WTC11 (cell line): ENCODE measurements around the gene SORCS2.

Source experiments
- JUN ChIP-seq: sonication (generic); formaldehyde crosslinking; IDR thresholded peaks from 2 replicates; pipeline ENCODE4 v1.8.0; 2023; ENCODE audit warnings: mild to moderate bottlenecking, missing genetic modification reagents
- MAX ChIP-seq: sonication (generic); formaldehyde crosslinking; IDR thresholded peaks from 2 replicates; pipeline ENCODE4 v1.8.0; 2022; ENCODE audit warnings: mild to moderate bottlenecking, missing genetic modification reagents
- MYBL2 ChIP-seq: sonication (generic); formaldehyde crosslinking; IDR thresholded peaks from 2 replicates; pipeline ENCODE4 v1.8.1; 2023; ENCODE audit warnings: mild to moderate bottlenecking, moderate library complexity, missing genetic modification reagents
- TF ChIP-seq, protein P1 (sequence below): fragments of 200-600 bp; IDR thresholded peaks from 2 replicates; pipeline ENCODE4 v1.8.0; 2022; ENCODE audit warnings: antibody characterized with exemption
- TF ChIP-seq, protein P2 (sequence below): sonication (generic); formaldehyde crosslinking; IDR thresholded peaks from 2 replicates; pipeline ENCODE4 v1.8.0; 2022; ENCODE audit warnings: missing genetic modification reagents

- TF ChIP-seq, protein P1, sequence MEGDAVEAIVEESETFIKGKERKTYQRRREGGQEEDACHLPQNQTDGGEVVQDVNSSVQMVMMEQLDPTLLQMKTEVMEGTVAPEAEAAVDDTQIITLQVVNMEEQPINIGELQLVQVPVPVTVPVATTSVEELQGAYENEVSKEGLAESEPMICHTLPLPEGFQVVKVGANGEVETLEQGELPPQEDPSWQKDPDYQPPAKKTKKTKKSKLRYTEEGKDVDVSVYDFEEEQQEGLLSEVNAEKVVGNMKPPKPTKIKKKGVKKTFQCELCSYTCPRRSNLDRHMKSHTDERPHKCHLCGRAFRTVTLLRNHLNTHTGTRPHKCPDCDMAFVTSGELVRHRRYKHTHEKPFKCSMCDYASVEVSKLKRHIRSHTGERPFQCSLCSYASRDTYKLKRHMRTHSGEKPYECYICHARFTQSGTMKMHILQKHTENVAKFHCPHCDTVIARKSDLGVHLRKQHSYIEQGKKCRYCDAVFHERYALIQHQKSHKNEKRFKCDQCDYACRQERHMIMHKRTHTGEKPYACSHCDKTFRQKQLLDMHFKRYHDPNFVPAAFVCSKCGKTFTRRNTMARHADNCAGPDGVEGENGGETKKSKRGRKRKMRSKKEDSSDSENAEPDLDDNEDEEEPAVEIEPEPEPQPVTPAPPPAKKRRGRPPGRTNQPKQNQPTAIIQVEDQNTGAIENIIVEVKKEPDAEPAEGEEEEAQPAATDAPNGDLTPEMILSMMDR, result no peak
- TF ChIP-seq, protein P2, sequence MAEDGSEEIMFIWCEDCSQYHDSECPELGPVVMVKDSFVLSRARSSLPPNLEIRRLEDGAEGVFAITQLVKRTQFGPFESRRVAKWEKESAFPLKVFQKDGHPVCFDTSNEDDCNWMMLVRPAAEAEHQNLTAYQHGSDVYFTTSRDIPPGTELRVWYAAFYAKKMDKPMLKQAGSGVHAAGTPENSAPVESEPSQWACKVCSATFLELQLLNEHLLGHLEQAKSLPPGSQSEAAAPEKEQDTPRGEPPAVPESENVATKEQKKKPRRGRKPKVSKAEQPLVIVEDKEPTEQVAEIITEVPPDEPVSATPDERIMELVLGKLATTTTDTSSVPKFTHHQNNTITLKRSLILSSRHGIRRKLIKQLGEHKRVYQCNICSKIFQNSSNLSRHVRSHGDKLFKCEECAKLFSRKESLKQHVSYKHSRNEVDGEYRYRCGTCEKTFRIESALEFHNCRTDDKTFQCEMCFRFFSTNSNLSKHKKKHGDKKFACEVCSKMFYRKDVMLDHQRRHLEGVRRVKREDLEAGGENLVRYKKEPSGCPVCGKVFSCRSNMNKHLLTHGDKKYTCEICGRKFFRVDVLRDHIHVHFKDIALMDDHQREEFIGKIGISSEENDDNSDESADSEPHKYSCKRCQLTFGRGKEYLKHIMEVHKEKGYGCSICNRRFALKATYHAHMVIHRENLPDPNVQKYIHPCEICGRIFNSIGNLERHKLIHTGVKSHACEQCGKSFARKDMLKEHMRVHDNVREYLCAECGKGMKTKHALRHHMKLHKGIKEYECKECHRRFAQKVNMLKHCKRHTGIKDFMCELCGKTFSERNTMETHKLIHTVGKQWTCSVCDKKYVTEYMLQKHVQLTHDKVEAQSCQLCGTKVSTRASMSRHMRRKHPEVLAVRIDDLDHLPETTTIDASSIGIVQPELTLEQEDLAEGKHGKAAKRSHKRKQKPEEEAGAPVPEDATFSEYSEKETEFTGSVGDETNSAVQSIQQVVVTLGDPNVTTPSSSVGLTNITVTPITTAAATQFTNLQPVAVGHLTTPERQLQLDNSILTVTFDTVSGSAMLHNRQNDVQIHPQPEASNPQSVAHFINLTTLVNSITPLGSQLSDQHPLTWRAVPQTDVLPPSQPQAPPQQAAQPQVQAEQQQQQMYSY (CRISPR knock-in tag), result no peak
- no peak for TF ChIP-seq MYBL2 (CRISPR knock-in tag)
- no peak for TF ChIP-seq MAX (CRISPR knock-in tag)
- no peak for TF ChIP-seq JUN (CRISPR knock-in tag)
Observed at GRCh38 chr4:7224878-7225533, 32.7 kb downstream of the SORCS2 start.
